HFF-Myc (cell line): Measurements from ENCODE around the gene SIGMAR1.
A peak's percentile ranks its signal among the peaks of the same experiment; 100 is the strongest.
"Not testable (repeated sequence)": the region's sequence is repeated elsewhere in the genome, so short reads cannot be mapped to it uniquely, and the experiment has no call there.

Experiments used
- DNase-seq: peaks from one replicate; pipeline ENCODE4 v3.0.0-alpha.2; 2011; ENCODE audit warnings: low read depth; ENCODE audit errors: extremely low read depth
- H3K4me3 ChIP-seq: replicated peaks from 2 replicates; pipeline ENCODE4 v1.5.1; 2011; ENCODE audit warnings: low read depth, mild to moderate bottlenecking, control low read depth, low read length
- CTCF ChIP-seq: IDR thresholded peaks from 2 replicates; pipeline ENCODE4 v1.5.1; 2012; ENCODE audit warnings: mild to moderate bottlenecking, low read depth, low read length, control low read depth; ENCODE audit errors: missing control alignments

Gene SIGMAR1

GRCh38 chr9:34642679-34643078 lies 5.1 kb upstream of the SIGMAR1 start:
- DNase-seq = no peak
- TF ChIP-seq CTCF = no peak
- H3K4me3 ChIP-seq = no peak overlapping the region

GRCh38 chr9:34639322-34639721 lies 1.7 kb upstream of the SIGMAR1 start:
- DNase-seq, H3K4me3 ChIP-seq: not testable (repeated sequence)

GRCh38 chr9:34638138-34638445 lies 505 bp upstream of the SIGMAR1 start:
- no peak for TF ChIP-seq CTCF
- no peak for DNase-seq
- H3K4me3 ChIP-seq = peak overlapping the region; percentile 93

GRCh38 chr9:34636791-34637355 lies 714 bp downstream of the SIGMAR1 start:
- no peak for DNase-seq
- H3K4me3 ChIP-seq = peak overlapping the region; percentile 93
- TF ChIP-seq CTCF = no peak

- H3K4me3 ChIP-seq = peak overlapping the region; percentile 93
- TF ChIP-seq CTCF = no peak
- DNase-seq = no peak
These were observed 2.0 kb downstream of the SIGMAR1 start for GRCh38 chr9:34635556-34635955.

- TF ChIP-seq CTCF = no peak
- DNase-seq = no peak
- no peak overlapping the region for H3K4me3 ChIP-seq
These were observed 2.9 kb downstream of the SIGMAR1 start for GRCh38 chr9:34634551-34635248.

GRCh38 chr9:34633851-34634550 lies 3.6 kb downstream of the SIGMAR1 start:
- DNase-seq = no peak
- H3K4me3 ChIP-seq = no peak overlapping the region
- peak; percentile 89 for TF ChIP-seq CTCF
